Activated CD8-positive, alpha-beta T cell treated with anti-CD3 and anti-CD28 coated beads for 36 hours (primary cell): Measurements from ENCODE around the gene CNTROB. TPM values are rescaled to one million over a fixed set of nuclear protein-coding genes. Genes with fewer than 3 reads are reported as not detected.

Source experiments
- ATAC-seq: fragments of 200-7000 bp; cut with Tn5 transposase; one replicate; pipeline ENCODE4 v1.10.0; 2021; ENCODE audit warnings: mild to moderate bottlenecking, moderate library complexity
- CTCF ChIA-PET: fragments of 350-600 bp; sonication (Branson Sonifier 250); formaldehyde crosslinking; loops from one replicate; lab custom pipeline; 2021; ENCODE audit warnings: antibody characterized with exemption; lab: Charles Lee
- POLR2A ChIA-PET: fragments of 350-600 bp; sonication (Branson Sonifier 250); formaldehyde crosslinking; loops from one replicate; lab custom pipeline; 2021; ENCODE audit warnings: antibody characterized with exemption; lab: Charles Lee
- DNase-seq: peaks from one replicate; pipeline ENCODE4 v3.0.0-alpha.2; 2020
- H3K27ac Mint-ChIP-seq: one replicate; pipeline ENCODE4 v1.8.0; 2021; ENCODE audit warnings: mild to moderate bottlenecking, mixed read lengths
- H3K27me3 Mint-ChIP-seq: one replicate; pipeline ENCODE4 v1.8.0; 2021; ENCODE audit warnings: mixed read lengths
- H3K36me3 Mint-ChIP-seq: one replicate; pipeline ENCODE4 v1.8.0; 2021; ENCODE audit warnings: low read depth, mixed read lengths
- H3K4me1 Mint-ChIP-seq: one replicate; pipeline ENCODE4 v1.8.0; 2021; ENCODE audit warnings: low read depth, mixed read lengths
- H3K4me3 Mint-ChIP-seq: one replicate; pipeline ENCODE4 v1.8.0; 2021; ENCODE audit warnings: mild to moderate bottlenecking, moderate library complexity, mixed read lengths
- H3K9me3 Mint-ChIP-seq: one replicate; pipeline ENCODE4 v1.8.0; 2021; ENCODE audit warnings: mixed read lengths
- intact Hi-C: fragments of 100-400 bp; cut with micrococcal nuclease; formaldehyde crosslinking; loops from one replicate; pipeline ENCODE4 v1.10.0; 2022
- total RNA-seq, 2 experiments: library from RNA; stranded (reverse); gene quantifications; one replicate each; pipeline ENCODE4 v1.2.3, GENCODE V29; 2021
- TF ChIP-seq, protein P1 (sequence below): fragments of 200-600 bp; IDR thresholded peaks from one replicate; pipeline ENCODE4 v1.8.0; 2022; ENCODE audit warnings: antibody characterized with exemption, mild to moderate bottlenecking

Gene CNTROB
- total RNA-seq, 2 experiments from 2014 or later: 48.4 to 54.1 TPM

DNA sequence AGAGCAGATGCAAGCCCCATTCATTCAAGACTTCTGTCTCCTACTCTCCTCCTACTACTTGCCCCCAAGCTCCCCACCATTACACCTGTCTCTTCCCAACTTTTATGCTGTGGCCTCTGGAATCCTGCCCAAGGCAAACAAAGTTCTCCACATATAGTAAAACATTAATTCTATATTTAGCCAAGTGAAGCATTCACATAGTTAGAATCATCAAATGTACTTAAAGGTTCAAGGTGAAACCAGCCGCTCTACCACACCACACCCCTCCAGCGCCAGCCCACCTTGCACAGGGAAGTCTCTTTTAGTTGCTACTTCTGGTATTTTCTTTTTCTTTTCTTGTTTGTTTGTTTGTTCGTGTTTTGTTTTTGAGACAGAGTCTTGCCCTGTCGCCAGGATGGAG lies 45.0 kb downstream of the CNTROB start:
- Mint-ChIP-seq H3K27ac (no peak overlapping the region), H3K4me1 (no peaks in the 10 kb centered on the region), H3K9me3 (peaks cover 14% of the 10 kb centered on the region), H3K4me3 (no peak overlapping the region), H3K36me3 (peaks cover 9% of the 10 kb centered on the region), H3K27me3 (peaks cover 2% of the 10 kb centered on the region)
- TF ChIP-seq, protein P1, sequence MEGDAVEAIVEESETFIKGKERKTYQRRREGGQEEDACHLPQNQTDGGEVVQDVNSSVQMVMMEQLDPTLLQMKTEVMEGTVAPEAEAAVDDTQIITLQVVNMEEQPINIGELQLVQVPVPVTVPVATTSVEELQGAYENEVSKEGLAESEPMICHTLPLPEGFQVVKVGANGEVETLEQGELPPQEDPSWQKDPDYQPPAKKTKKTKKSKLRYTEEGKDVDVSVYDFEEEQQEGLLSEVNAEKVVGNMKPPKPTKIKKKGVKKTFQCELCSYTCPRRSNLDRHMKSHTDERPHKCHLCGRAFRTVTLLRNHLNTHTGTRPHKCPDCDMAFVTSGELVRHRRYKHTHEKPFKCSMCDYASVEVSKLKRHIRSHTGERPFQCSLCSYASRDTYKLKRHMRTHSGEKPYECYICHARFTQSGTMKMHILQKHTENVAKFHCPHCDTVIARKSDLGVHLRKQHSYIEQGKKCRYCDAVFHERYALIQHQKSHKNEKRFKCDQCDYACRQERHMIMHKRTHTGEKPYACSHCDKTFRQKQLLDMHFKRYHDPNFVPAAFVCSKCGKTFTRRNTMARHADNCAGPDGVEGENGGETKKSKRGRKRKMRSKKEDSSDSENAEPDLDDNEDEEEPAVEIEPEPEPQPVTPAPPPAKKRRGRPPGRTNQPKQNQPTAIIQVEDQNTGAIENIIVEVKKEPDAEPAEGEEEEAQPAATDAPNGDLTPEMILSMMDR: no peak
- CTCF ChIA-PET: interaction anchor here (2.1 kb wide), 1 partner anchor 11 kb away, joined by 11 read pairs; no protein-coding TSS in a partner anchor
- ATAC-seq (no peak), DNase-seq (no peak)
- intact Hi-C loops: no loop called here
- POLR2A ChIA-PET: interaction anchor here (0.9 kb wide), 1 partner anchor 64 kb away, joined by 4 read pairs; no protein-coding TSS in a partner anchor

- Mint-ChIP-seq H3K36me3 (peaks cover 9% of the 10 kb centered on the region), H3K4me3 (no peak overlapping the region), H3K27ac (no peak overlapping the region), H3K4me1 (no peaks in the 10 kb centered on the region), H3K27me3 (peaks cover 2% of the 10 kb centered on the region), H3K9me3 (peaks cover 14% of the 10 kb centered on the region)
- ChIA-PET CTCF (interaction anchor here (1.1 to 2.8 kb wide), 3 partner anchors 10 to 12 kb away, joined by 3 to 13 read pairs (median 11); no protein-coding TSS in a partner anchor), POLR2A (no interaction called here)
- no peak for DNase-seq
- TF ChIP-seq, protein P1: no peak
- no peak for ATAC-seq
- intact Hi-C loops: no loop called here
Measured at GRCh38 chr17:7977805-7978204, 45.8 kb downstream of the CNTROB start.

DNA sequence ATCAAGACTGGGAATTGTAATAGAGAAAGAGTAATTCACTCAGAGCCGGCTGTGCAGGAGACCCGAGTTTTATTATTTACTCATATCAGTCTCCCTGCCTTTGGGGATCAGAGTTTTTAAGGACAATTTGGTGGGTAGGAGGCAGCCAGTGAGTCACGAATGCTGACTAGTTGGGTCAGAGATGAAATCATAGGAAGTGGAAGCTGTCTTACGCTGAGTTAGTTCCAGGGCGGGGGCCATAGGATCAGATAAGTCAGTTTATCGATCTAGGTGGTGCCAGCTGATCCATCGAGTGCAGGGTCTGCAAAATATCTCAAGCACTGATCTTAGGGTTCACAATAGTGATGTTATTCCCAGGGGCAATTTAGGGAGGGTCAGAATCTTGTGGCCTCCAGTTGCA lies 50.2 kb downstream of the CNTROB start:
- intact Hi-C loops: no loop called here
- TF ChIP-seq, protein P1: no peak
- H3K27me3 Mint-ChIP-seq: peaks cover 2% of the 10 kb centered on the region
- no peaks in the 10 kb centered on the region for H3K36me3 Mint-ChIP-seq
- ChIA-PET CTCF (interaction anchor here (0.6 to 11.6 kb wide), 9 partner anchors 9 to 125 kb away, joined by 3 to 214 read pairs (median 4); partner anchors contain the start of genes CYB5D1, NAA38 and RNF227), POLR2A (no interaction called here)
- H3K9me3 Mint-ChIP-seq: no peaks in the 10 kb centered on the region
- no peak for ATAC-seq
- no peak for DNase-seq
- H3K4me1 Mint-ChIP-seq: no peaks in the 10 kb centered on the region
- no peak overlapping the region for H3K4me3 Mint-ChIP-seq
- H3K27ac Mint-ChIP-seq: no peak overlapping the region

- ATAC-seq (no peak), DNase-seq (no peak)
- Mint-ChIP-seq H3K27me3 (peaks cover 2% of the 10 kb centered on the region), H3K4me1 (no peaks in the 10 kb centered on the region), H3K27ac (no peak overlapping the region), H3K9me3 (no peaks in the 10 kb centered on the region), H3K36me3 (no peaks in the 10 kb centered on the region), H3K4me3 (no peak overlapping the region)
- ChIA-PET CTCF (interaction anchor here (0.6 to 11.6 kb wide), 10 partner anchors 10 to 125 kb away, joined by 3 to 214 read pairs (median 4); partner anchors contain the start of genes CYB5D1, NAA38 and RNF227), POLR2A (interaction anchor here (0.6 kb wide), 1 partner anchor 84 kb away, joined by 3 read pairs; no protein-coding TSS in a partner anchor)
- TF ChIP-seq, protein P1: no peak
- intact Hi-C loops: no loop called here
Measured at GRCh38 chr17:7982666-7983065, 50.7 kb downstream of the CNTROB start.

GRCh38 chr17:7984904-7985303 lies 52.9 kb downstream of the CNTROB start:
- intact Hi-C loops: no loop called here
- ChIA-PET CTCF (interaction anchor here (2.0 to 11.6 kb wide), 4 partner anchors 12 to 70 kb away, joined by 7 to 214 read pairs (median 54); partner anchors contain the start of genes CNTROB, KCNAB3, RNF227 and TRAPPC1), POLR2A (interaction anchor here (1.3 kb wide), 1 partner anchor 58 kb away, joined by 3 read pairs; no protein-coding TSS in a partner anchor)
- Mint-ChIP-seq H3K9me3 (no peaks in the 10 kb centered on the region), H3K4me1 (peaks cover 10% of the 10 kb centered on the region), H3K27me3 (peaks cover 2% of the 10 kb centered on the region), H3K27ac (no peak overlapping the region), H3K36me3 (no peaks in the 10 kb centered on the region), H3K4me3 (no peak overlapping the region)
- DNase-seq (no peak), ATAC-seq (no peak)
- TF ChIP-seq, protein P1: no peak
